Measurements from ENCODE around the gene TKT. TPM values are rescaled to one million over a fixed set of nuclear protein-coding genes. Genes with fewer than 3 reads are reported as not detected.

The TKT gene
- total and polyA plus RNA-seq, 2 of the 13 experiments (the other 11 are each of a cell fraction or from before 2014, with no cell fraction given) = 150 to 238 TPM

GRCh38 chr3:53282581-53282980 lies 26.8 kb upstream of the TKT start:
- Histone ChIP-seq H2AFZ (ENCODE audit: low read length) (no peak overlapping the region), H3K4me1 (ENCODE audit: insufficient read depth, low read length) (no peaks in the 10 kb centered on the region), H3K4me3 (replicated peaks in 1 of 3; ENCODE audit: insufficient read depth in 1 of 3, low read depth in 2 of 3, low read length in 3 of 3) (no peak overlapping the region), H3K9ac (ENCODE audit: insufficient read depth, low read depth, low read length) (no peak overlapping the region), H3K27me3 (ENCODE audit: control insufficient read depth in 1 of 2, insufficient read depth in 2 of 2, low read length in 2 of 2) (no peaks in the 10 kb centered on the region), H3K79me2 (ENCODE audit: insufficient read depth, low read length) (no peaks in the 10 kb centered on the region), H4K20me1 (ENCODE audit: insufficient read depth, low read length) (no peaks in the 10 kb centered on the region), H3K9me3 (ENCODE audit: low read length) (no peaks in the 10 kb centered on the region), H3K4me2 (ENCODE audit: low read depth, low read length) (no peak overlapping the region), H3K27ac (ENCODE audit: extremely low read length, insufficient read depth, low read length) (no peak overlapping the region), H3K36me3 (replicated peaks in 1 of 2; ENCODE audit: control insufficient read depth in 1 of 2, insufficient read depth in 2 of 2, low read length in 2 of 2) (peaks cover 8 to 36% of the 10 kb centered on the region in 2 experiments)
- intact Hi-C loops (cut with micrococcal nuclease; ENCODE audit: unreplicated experiment) = no loop called here
- no TSS peak for BruUV-seq (replicated peaks)
- ChIA-PET POLR2A (no interaction called here), CTCF (ENCODE audit: low intra/inter-chr PET ratio, low total read pairs) (no interaction called here)
- TF ChIP-seq ZC3H13 (CRISPR knock-in tag; IDR thresholded peaks at IDR 0.05) (no peak), NCOA1 (CRISPR knock-in tag; IDR thresholded peaks at IDR 0.05) (no peak), ZNF318 (CRISPR knock-in tag; IDR thresholded peaks at IDR 0.05) (no peak), ZUFSP (CRISPR knock-in tag; IDR thresholded peaks at IDR 0.05; ENCODE audit: borderline replicate concordance) (no peak), ETV6 (CRISPR knock-in tag; conservative IDR thresholded peaks at IDR 0.05) (no peak), ZBTB10 (CRISPR knock-in tag; IDR thresholded peaks at IDR 0.05; ENCODE audit: borderline replicate concordance) (no peak), RBM22 (optimal IDR thresholded peaks at IDR 0.05; ENCODE audit: low read length) (peak; percentile 50), ZNF879 (CRISPR knock-in tag; IDR thresholded peaks at IDR 0.05) (no peak)
- in situ Hi-C loops (cut with HindIII; ENCODE audit: extremely low pct_ligation_motif_present, low pct_unique_long_range_greater_than_20kb) = no loop called here
- FAIRE-seq = no peak
- no peak for DNase-seq (ENCODE audit: low spot score)
- ATAC-seq = no peak
- WGBS (ENCODE audit: low lambda C conversion rate) = 96% methylated on average over 8 of the region's 8 CpGs
